Activated naive CD4-positive, alpha-beta T cell treated with anti-CD3 and anti-CD28 coated beads, Interleukin-2, amount 50 U/mL, for 72 hours (primary cell): ENCODE measurements around the gene CAPN2. TPM values are rescaled to one million over a fixed set of nuclear protein-coding genes. Genes with fewer than 3 reads are reported as not detected.
A peak's percentile ranks its signal among the peaks of the same experiment; 100 is the strongest.

Experiments used
- ATAC-seq, 2 donors: fragments of 150-1000 bp; cut with Tn5 transposase; 2 replicates each; pipeline ENCODE4 v1.10.0; 2021; ENCODE audit warnings: mild to moderate bottlenecking in 2 of 2, moderate library complexity in 2 of 2
- DNase-seq, 2 donors: peaks; one replicate each; pipeline ENCODE4 v3.0.0; 2021 to 2022; ENCODE audit warnings: low spot score in 2 of 2
- H3K27ac Mint-ChIP-seq, 2 donors: one replicate each; pipeline ENCODE4 v1.8.0; 2022; ENCODE audit warnings: mild to moderate bottlenecking in 2 of 2, mixed read lengths in 2 of 2
- H3K36me3 Mint-ChIP-seq, 2 donors: one replicate each; pipeline ENCODE4 v1.8.0; 2022; ENCODE audit warnings: mixed read lengths in 2 of 2
- H3K9me3 Mint-ChIP-seq, 2 donors: one replicate each; pipeline ENCODE4 v1.8.0; 2022; ENCODE audit warnings: mixed read lengths in 2 of 2
- total RNA-seq, 2 donors: library from RNA; stranded (reverse); gene quantifications; one replicate each; pipeline ENCODE4 v1.2.3, GENCODE V29; 2022

The CAPN2 gene
- total RNA-seq, 2 donors from 2014 or later: 7.0 to 36.8 TPM

DNA sequence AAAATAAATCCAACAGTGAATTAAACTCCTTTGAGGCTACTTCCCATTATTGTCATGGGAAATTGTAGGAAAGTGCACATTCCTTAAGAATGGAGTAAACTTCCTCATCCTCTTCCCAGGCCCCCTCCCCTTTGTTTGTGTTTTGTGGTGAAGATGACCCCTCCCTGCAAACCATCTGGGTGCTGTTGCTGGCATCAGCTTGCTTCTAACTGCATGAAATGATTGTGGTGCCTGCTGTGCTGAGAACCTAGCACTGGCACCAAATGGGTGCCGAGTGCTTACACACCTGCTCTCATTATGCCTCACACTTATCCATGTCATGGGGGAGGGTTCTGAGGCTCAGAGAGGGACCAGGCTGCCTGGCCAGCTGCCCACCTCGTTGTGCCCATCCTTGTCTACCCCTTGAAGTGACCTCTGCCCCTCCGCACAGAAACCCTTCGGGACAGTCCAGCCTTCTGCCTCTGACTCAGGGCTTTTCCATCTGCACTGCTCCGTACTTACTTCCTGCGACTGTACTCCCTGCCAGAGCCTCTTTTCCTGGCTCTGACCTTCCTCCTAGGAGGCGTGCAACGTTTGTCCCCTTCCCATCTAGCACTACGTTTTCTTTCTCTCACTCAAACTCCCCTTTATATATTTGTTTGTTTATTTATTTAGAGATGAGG is 30.6 kb downstream of the CAPN2 start:
- Mint-ChIP-seq H3K36me3 (no peaks in the 10 kb centered on the region), H3K27ac (peak overlapping the region; percentile 21 to 76), H3K9me3 (no peaks in the 10 kb centered on the region)
- no peak for ATAC-seq
- no peak for DNase-seq

DNA sequence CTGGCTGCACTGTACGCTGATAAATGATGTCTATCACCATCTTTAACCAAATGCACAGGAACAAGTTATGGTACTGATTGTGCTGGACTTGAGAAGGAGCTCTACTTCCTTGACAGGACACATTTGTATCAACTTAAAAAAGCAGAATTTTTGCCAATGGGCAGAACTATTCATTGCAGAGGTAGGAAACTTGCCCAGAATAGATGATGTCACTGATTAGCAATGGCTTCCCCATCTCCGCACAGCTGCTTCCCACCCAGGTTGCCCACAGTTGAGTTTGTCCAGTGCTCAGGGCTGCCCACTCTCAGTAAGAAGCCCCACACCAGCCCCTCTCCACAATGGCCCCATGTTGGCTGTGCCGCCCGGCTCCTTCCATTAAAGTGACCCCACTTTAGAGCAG is 33.4 kb downstream of the CAPN2 start:
- H3K9me3 Mint-ChIP-seq: no peaks in the 10 kb centered on the region
- no peaks in the 10 kb centered on the region for H3K36me3 Mint-ChIP-seq
- no peak for DNase-seq
- H3K27ac Mint-ChIP-seq: no peak overlapping the region
- no peak for ATAC-seq

DNA sequence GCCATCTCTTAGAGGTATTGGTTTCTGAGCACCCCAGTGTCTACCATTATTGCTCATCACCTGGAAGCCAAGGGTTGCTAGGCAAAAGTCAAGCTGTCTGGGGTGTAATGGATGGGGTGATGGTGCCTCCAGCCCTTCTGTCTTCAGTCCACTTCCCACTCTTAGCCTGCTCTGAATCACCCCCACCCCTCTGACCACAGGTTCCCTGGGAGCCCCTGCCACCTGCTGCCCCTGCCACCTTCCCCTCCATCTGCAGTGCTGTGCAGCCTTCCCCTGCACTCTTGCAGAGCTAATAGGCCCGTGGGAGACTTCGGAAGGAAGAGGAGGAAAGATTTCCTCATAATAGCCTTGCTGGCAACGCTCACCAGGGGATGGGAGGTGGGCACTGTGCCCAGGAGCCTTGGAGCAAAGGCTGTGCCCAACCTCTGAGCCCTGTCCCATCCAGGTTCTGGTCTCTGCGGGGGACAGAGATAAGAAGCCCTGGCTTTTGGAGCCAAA is 35.5 kb downstream of the CAPN2 start:
- H3K36me3 Mint-ChIP-seq: no peaks in the 10 kb centered on the region
- ATAC-seq: peak; percentile 48 to 69
- H3K9me3 Mint-ChIP-seq: no peaks in the 10 kb centered on the region
- no peak overlapping the region for H3K27ac Mint-ChIP-seq
- DNase-seq: no peak

DNA sequence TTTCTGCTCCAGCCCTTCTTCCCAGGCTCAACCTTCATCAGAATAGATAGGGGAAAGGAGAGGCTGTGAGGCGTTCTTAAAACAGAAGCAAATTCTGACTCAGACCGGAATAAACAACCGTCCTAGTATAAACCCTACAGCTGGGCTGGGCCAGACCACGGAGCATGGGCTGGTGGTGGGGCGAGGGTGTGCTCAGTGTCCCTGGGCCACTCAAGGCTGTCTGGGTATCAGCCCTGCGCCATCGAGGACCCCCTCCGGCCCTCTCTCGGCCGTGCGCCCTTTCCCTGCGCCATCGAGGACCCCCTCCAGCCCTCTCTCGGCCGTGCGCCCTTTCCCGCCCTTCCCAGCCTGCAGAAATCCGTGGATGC is 36.0 kb downstream of the CAPN2 start:
- Mint-ChIP-seq H3K9me3 (no peaks in the 10 kb centered on the region), H3K36me3 (no peaks in the 10 kb centered on the region)
- DNase-seq: no peak

DNA sequence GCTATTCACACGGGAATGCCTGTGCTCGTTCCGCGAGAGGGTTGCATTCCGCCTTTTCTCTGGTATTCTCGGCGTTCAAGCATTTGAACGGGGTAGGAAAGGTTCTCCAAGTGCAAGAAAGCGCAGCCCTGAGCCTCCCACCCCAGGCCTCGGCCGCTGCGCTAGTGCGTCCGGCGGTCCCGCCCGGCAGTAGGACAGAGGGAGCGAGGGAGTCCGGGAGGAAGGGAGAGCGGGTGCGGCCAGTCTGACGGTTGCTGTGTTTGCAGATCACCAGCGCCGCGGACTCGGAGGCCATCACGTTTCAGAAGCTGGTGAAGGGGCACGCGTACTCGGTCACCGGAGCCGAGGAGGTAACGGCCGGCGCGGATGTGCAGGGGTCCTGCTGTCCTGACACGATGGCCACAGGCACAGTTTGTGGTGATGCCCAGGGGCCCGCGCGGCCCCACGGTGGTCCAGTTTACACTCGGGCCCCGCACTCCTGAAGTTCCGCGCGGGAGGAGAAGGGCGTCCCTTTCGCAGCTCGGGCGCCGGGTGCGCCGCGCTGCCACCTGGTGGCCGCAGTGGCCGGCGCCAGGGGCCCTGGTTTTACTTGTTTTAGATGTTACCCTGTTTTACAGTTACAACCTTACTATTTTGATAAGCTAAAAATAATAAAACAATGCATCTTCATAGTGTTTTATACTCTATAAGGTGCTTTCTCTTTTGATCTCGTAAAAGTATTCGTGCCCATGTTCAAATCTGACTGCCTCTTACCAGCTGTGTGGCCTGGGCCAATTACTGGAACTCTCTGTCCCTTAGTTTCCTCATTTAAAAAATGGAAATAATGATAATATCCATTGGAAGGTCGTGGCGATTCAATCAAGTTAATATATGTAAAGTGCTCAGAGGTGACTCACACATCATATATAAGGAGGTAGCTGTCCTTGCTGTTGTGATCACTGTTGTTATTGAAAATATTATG is 36.7 kb downstream of the CAPN2 start:
- peak; percentile 70 to 86 for ATAC-seq
- Mint-ChIP-seq H3K36me3 (no peaks in the 10 kb centered on the region), H3K27ac (peak overlapping the region in 1 of 2 donors; percentile 20), H3K9me3 (no peaks in the 10 kb centered on the region)
- DNase-seq: peak; percentile 63 to 75

More for the DNA sequence above, 36.0 kb downstream of the CAPN2 start:
- peak; percentile 44 to 65 for ATAC-seq
- H3K27ac Mint-ChIP-seq: no peak overlapping the region

DNA sequence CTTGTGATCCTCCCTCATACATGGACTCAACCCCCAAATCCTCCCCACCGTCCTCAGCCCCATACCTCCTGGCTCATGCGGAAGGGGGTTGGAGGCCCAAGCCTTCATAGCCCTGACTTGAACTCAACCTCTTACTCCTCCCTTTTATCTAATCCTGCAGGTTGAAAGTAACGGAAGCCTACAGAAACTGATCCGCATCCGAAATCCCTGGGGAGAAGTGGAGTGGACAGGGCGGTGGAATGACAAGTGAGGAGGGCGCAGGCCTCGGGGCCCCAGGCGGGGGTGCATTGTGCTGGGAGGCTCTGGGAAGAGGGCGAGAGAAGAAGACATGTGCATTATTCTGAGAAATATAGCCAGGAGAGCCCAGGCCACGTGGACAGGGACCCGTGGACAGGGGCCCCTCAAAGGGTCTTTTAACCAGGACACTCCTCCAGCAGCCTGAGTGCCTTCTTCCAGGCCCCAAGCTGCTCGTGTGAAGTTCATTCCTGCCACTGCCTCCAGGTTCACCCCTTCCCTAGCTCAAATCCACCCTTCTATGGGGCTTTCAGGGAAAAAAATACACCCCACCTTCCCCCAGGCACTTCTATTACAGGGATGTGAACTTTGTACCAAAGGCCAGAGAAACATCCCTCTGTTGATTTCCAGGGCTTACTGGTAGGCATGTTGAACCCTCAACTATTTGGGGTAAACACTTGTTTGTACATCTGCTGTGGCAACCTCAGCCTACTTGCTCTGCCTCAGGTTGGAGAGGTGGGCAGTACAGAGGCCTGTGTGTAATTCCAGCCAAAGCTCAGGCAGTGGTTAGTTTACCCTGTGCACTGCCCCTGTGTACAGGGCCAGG is 38.6 kb downstream of the CAPN2 start:
- ATAC-seq (no peak), DNase-seq (no peak)
- H3K36me3 Mint-ChIP-seq: no peaks in the 10 kb centered on the region
- H3K27ac Mint-ChIP-seq: peak overlapping the region in 1 of 2 donors; percentile 63
- no peaks in the 10 kb centered on the region for H3K9me3 Mint-ChIP-seq

DNA sequence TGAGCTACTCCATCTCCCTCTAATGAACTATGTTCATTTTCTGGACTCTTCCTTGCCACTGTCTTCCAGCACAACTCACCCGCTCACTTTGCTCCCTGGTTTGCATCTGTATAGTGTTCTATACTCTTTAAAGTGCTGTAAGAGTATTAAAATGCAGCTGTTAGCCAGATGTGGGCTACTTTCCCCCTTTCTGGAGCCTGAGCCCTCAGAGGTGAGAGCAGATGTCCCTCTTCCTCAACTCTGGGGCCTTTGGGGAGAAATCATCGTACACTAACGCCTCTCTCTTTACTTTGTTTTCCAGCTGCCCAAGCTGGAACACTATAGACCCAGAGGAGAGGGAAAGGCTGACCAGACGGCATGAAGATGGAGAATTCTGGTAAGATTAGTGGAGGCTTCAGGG is 39.4 kb downstream of the CAPN2 start:
- Mint-ChIP-seq H3K9me3 (no peaks in the 10 kb centered on the region), H3K27ac (peak overlapping the region in 1 of 2 donors; percentile 63)

DNA sequence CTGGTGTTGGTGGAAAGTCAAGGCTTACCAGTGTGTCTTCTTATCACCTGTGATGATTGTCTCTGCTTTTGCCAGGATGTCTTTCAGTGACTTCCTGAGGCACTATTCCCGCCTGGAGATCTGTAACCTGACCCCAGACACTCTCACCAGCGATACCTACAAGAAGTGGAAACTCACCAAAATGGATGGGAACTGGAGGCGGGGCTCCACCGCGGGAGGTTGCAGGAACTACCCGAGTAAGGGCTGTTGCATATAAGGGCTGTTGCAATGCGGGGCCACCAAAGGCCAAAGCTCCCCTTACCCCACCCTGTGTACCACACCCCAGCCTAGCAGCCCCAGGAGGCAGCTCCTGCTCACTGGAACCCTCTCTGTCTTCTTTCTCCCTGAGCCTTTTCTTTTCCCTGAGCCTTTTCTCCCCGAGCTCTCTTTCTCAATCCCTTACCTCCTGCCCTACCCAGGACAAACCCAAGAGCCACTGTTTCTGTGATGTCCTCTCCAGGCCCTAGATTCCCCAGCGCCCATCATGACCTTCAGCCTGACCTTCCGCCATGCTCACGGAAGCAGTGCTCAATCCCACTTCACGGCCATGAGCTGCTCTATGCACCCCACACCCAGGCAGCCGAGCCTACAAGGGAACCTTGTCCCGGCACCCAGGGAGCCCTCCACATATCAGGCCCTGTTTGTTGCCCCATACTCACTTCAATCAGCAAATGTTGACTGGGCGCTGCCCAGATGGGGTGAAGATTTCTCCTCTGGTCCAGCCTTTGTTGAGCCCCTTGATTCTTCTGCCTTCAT is 40.6 kb downstream of the CAPN2 start:
- ATAC-seq: no peak
- no peak for DNase-seq
- H3K36me3 Mint-ChIP-seq: no peaks in the 10 kb centered on the region
- no peaks in the 10 kb centered on the region for H3K9me3 Mint-ChIP-seq
- peak overlapping the region in 1 of 2 donors; percentile 34 for H3K27ac Mint-ChIP-seq

More for the DNA sequence above, 39.4 kb downstream of the CAPN2 start:
- DNase-seq (no peak), ATAC-seq (no peak)
- no peaks in the 10 kb centered on the region for H3K36me3 Mint-ChIP-seq

DNA sequence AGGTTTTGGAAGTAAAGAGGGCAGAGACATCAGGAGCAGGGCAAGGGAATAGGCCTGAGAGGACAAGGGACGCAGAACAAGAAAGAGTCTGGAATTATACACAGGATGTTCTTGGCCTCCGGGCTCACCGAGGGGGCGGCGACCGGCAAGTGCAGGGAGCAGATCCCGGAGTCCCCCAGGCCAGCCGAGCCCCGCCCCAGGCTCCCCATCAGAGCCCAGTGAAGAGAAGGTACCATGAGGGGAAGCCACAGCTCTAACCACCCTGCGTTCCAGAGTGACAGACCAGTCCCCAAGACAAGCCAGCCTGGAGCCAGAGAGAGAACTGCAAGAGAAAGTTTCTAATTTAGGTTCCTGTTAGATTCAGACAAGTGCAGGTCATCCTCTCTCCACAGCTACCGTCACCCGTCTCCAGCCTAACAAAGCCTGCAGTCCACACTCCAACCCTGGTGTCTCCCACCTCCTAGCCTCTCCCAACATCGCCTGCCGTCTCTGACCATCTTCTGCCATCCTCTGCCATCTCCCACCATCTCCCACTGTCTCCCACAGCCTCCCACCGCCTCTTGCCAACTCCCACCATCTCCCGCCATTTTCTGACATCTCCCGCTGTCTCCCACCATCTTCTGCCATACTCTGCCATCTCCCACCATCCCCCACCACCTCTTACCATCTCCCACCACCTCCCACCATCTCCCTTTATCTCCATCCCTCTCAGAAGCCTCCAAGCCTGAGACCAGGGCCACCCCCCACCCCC is 42.5 kb downstream of the CAPN2 start:
- no peak for DNase-seq
- Mint-ChIP-seq H3K36me3 (no peaks in the 10 kb centered on the region), H3K27ac (no peak overlapping the region), H3K9me3 (no peaks in the 10 kb centered on the region)
- ATAC-seq: no peak

DNA sequence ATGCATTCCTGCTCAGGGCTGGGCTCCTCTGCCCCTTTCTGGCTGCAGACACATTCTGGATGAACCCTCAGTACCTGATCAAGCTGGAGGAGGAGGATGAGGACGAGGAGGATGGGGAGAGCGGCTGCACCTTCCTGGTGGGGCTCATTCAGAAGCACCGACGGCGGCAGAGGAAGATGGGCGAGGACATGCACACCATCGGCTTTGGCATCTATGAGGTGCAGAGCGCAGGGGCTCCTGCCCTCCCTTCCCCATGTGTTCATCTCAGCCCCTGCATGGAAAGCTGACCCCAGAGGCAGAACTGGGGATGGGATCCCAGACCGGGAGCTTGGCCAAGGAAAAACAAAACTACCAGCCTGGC is 43.1 kb downstream of the CAPN2 start:
- Mint-ChIP-seq H3K36me3 (no peaks in the 10 kb centered on the region), H3K27ac (no peak overlapping the region), H3K9me3 (no peaks in the 10 kb centered on the region)
- no peak for ATAC-seq
- no peak for DNase-seq

DNA sequence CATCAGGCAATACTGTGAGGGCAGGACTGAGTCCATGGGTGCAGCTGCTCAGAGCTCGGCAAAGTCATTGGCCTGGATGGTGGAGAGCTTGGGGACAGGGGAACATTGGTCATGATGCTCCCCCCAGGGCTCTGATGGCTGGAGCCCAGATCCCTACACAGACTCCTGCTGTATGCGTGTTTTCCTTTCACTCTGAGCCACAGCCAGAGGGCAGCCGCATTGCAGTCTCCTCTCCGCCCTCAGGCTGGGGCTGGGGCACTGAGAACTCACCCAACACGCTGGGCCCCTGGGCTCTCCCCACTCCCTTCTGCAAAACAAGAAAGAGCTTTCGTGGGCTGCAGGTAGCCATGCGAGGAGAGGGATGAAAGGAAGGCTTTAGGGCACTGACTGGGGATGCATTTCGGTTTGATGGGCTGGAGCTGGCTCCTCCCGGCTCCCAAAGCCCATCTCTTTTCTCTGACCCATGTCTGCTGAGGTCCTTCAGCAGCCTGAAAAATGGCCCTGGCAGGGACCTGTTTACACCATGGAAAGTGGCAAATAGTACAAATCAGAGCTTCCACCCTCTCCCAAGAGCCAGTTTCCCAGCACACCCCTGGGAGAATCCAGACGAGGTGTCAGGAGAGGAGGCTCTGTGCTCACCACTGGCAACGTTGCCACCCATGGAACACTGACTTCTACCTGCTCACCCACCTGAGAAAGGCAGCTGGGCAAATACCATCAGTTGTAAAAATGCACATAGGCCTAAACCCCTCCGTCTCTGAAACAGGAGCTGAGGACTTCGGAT is 43.8 kb downstream of the CAPN2 start:
- DNase-seq: no peak

DNA sequence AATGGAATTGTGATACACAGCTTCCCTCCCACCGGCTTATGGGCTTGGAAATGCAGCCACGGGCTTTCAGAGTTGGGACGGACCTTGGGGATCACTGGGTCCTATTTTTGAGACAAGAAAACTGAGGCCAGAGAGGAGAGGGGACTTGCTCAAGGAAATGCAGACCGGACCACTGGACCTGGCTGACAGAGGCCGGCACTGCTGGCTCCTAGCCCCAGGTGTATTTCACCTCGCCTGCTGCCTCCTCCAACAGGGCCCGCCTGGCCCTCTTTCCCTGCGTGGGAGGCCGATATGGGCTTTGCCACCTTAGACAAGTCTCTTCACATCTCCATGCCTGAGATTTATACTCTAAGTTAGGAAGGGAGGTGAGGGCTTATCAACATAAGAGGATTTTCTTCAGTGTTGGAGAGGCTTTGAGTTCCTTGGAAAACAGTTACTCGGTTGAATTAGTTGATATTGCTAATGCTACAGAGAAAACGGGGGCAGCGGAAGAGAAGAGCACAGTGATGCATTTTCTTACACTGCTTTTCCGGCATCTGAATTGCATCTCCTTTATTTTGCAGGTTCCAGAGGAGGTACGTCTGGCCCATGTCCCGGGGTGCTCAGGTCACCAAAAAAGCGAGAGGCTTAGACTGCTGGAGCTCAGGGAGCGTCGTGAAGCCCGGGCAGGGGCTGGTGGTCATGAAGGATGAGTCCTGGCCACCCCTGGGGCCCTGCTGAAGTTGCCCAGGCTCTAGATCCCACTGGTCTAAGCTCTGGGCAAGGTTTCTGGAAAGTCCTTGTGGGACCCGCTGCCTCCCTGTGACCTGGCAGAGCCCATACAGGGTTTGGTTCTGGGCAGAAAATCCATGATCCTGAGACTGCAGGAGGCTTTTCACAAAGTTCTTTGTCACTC is 44.7 kb downstream of the CAPN2 start:
- ATAC-seq (no peak), DNase-seq (no peak)
- no peaks in the 10 kb centered on the region for H3K9me3 Mint-ChIP-seq
- H3K27ac Mint-ChIP-seq: no peak overlapping the region
- H3K36me3 Mint-ChIP-seq: no peaks in the 10 kb centered on the region

More for the DNA sequence above, 43.8 kb downstream of the CAPN2 start:
- ATAC-seq: no peak
- Mint-ChIP-seq H3K36me3 (no peaks in the 10 kb centered on the region), H3K27ac (peak overlapping the region in 1 of 2 donors; percentile 82), H3K9me3 (no peaks in the 10 kb centered on the region)

DNA sequence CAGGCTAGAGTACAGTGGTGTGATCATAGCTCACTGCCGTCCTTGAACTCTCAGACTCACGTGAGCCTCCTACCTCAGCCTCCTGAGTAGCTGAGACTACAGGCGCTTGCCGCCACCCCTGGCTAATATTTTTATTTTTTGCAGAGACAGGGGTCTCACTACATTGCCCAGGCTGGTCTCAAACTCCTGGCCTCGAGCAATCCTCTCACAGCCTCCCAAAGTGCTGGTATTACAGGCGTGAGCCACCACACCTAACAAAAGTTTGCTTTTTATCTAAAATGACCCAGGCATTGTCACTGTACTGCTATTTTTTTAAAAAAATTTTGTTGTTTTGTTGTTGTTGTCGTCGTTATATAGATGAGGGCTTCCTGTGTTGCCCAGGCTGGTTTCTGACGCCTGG is 46.4 kb downstream of the CAPN2 start:
- DNase-seq (no peak), ATAC-seq (no peak)
- H3K9me3 Mint-ChIP-seq: no peaks in the 10 kb centered on the region
- no peaks in the 10 kb centered on the region for H3K36me3 Mint-ChIP-seq
- H3K27ac Mint-ChIP-seq: no peak overlapping the region

DNA sequence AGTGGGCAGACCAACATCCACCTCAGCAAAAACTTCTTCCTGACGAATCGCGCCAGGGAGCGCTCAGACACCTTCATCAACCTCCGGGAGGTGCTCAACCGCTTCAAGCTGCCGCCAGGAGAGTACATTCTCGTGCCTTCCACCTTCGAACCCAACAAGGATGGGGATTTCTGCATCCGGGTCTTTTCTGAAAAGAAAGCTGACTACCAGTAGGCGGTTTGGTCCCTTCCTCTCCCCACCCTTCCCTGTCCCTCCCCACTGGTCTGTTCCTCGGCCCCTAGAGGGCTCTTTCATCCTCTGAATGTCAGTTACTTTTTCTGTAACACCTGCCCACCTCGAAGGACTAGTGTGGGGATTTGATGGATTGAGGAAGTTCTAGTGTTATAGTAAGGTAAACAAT is 46.9 kb downstream of the CAPN2 start:
- Mint-ChIP-seq H3K36me3 (no peaks in the 10 kb centered on the region), H3K9me3 (no peaks in the 10 kb centered on the region), H3K27ac (no peak overlapping the region)
- ATAC-seq: no peak
- DNase-seq: no peak
